ENCODE measurements around the gene EGFL6. TPM values are rescaled to one million over a fixed set of nuclear protein-coding genes. Genes with fewer than 3 reads are reported as not detected.

Gene EGFL6, protein sequence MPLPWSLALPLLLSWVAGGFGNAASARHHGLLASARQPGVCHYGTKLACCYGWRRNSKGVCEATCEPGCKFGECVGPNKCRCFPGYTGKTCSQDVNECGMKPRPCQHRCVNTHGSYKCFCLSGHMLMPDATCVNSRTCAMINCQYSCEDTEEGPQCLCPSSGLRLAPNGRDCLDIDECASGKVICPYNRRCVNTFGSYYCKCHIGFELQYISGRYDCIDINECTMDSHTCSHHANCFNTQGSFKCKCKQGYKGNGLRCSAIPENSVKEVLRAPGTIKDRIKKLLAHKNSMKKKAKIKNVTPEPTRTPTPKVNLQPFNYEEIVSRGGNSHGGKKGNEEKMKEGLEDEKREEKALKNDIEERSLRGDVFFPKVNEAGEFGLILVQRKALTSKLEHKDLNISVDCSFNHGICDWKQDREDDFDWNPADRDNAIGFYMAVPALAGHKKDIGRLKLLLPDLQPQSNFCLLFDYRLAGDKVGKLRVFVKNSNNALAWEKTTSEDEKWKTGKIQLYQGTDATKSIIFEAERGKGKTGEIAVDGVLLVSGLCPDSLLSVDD
- total RNA-seq (not detected), polyA plus RNA-seq (not detected), total RNA-seq (0 to 0.13 (median 0) reads per million in 6 experiments)

DNA sequence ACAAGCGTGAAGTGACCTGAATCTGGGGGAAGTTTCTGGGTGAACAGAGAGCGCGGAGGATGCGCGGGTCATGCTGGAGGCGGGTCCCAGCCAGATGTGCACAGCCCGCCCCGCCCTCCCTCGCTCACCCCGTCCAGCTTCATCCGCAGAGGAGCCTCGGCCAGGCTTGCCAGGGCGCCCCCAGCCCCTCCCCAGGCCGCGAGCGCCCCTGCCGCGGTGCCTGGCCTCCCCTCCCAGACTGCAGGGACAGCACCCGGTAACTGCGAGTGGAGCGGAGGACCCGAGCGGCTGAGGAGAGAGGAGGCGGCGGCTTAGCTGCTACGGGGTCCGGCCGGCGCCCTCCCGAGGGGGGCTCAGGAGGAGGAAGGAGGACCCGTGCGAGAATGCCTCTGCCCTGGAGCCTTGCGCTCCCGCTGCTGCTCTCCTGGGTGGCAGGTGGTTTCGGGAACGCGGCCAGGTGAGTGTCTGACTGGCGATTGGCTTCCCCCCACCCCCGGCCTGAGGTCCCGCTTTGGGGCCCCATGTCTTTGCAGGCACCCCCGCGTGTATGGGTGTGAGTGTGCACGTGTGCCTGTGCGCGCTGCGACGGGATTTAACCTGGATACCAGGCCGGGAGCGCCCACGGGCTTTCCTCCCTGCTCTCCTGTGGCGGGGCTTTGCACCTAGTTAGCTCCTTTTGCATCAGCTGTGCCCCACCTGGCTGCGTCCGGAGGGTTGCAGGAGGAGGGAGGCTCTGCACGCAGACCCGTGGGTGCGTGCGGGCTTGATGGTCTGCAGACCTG is at the start of gene EGFL6:
Gene EGFL6, plus strand, starts transcription at position 123 of the 782 bp plus-strand sequence. Its CDS starts 261 bp downstream, at position 384.
- H3K27me3 Mint-ChIP-seq, result peaks cover 10 to 18% (median 16%) of the 10 kb centered on the region in 5 donors
- peak within 1 kb of the TSS in 9 of 10 donors; percentile 6 to 65 (median 59) for H3K4me3 Mint-ChIP-seq
- no peak for ATAC-seq
- H3K4me1 Mint-ChIP-seq, result peaks cover 0 to 8% (median 6%) of the 10 kb centered on the region in 4 donors
- no peaks in the 10 kb centered on the region for H3K36me3 Mint-ChIP-seq
- peak in 1 of 10 donors; percentile 13 for DNase-seq
- H3K27ac Mint-ChIP-seq, result no peak within 1 kb of the TSS
- H3K9me3 Mint-ChIP-seq, result peaks cover 0 to 15% (median 0%) of the 10 kb centered on the region in 9 donors
- POLR2A ChIA-PET, result no interaction called here

DNA sequence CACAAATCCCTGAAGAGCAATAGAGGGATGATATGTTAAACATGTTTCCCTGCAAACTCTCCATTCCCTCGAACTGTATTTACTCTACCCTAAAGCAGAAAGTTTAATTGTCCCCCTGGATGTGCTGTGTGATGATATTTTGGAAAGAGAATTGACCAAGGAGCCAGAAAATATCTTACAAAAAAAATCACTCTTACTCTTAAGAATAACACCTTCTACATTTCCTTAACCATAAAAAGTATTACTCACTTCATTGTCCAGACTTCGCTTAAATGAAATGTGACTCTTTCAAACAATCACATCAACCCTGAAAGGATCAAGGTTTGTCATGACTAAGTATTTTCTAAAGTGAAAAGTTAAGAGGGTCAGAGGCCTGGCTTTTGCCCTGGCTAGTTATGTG is 49.0 kb upstream of the EGFL6 start:
- Mint-ChIP-seq H3K27me3 (no peaks in the 10 kb centered on the region), H3K27ac (no peak overlapping the region), H3K4me1 (no peaks in the 10 kb centered on the region), H3K36me3 (peaks cover 0 to 2% (median 0%) of the 10 kb centered on the region in 3 donors), H3K4me3 (no peak overlapping the region), H3K9me3 (peaks cover 0 to 5% (median 0%) of the 10 kb centered on the region in 9 donors)
- POLR2A ChIA-PET, result no interaction called here
- DNase-seq (no peak), ATAC-seq (no peak)

DNA sequence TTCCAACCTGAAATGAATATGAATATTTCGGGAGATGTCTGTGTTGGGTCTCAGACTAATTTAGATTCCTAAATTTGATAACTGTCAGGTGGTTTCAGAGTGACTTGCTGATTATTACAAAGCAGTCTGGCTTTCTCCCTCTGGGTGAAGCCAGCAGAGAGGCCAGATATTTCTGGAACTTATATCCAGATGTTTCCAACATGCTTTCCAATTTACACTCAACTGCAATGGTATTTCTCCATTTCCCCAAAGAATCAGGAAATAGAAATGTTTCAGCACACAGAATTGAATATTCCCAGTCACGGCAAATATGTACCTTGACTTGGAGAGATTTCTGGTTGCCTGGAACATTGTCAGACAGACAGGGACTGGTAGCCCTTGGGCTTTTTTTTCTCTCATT is 48.5 kb upstream of the EGFL6 start:
- H3K27me3 Mint-ChIP-seq, result no peaks in the 10 kb centered on the region
- H3K4me3 Mint-ChIP-seq, result no peak overlapping the region
- H3K4me1 Mint-ChIP-seq, result no peaks in the 10 kb centered on the region
- H3K27ac Mint-ChIP-seq, result no peak overlapping the region
- POLR2A ChIA-PET, result no interaction called here
- peaks cover 0 to 5% (median 0%) of the 10 kb centered on the region in 9 donors for H3K9me3 Mint-ChIP-seq
- peaks cover 0 to 2% (median 0%) of the 10 kb centered on the region in 3 donors for H3K36me3 Mint-ChIP-seq
- ATAC-seq (no peak), DNase-seq (no peak)

DNA sequence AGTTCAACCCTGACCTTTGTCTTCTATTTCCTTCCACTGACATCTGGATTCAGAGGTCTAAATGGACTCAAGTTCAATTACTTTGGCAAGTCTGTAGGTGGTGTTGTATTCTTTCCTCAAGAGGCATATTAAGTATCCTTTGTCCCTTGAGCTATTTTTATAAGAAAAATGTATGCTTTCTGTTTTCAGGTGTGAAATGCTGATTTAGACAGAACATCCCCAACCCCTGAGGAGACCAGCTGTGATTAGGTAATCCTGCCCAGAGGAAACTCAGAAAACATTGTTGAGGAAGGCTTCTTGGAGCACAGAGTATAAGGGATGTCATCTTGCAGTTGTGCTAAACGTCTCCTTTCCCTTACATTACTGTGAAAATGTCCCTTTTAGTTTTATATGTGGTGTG is 46.6 kb upstream of the EGFL6 start:
- DNase-seq (no peak), ATAC-seq (no peak)
- Mint-ChIP-seq H3K27ac (no peak overlapping the region), H3K4me1 (no peaks in the 10 kb centered on the region), H3K36me3 (peaks cover 0 to 2% (median 0%) of the 10 kb centered on the region in 3 donors), H3K27me3 (no peaks in the 10 kb centered on the region), H3K9me3 (peaks cover 0 to 6% (median 0%) of the 10 kb centered on the region in 9 donors), H3K4me3 (no peak overlapping the region)
- POLR2A ChIA-PET, result no interaction called here

DNA sequence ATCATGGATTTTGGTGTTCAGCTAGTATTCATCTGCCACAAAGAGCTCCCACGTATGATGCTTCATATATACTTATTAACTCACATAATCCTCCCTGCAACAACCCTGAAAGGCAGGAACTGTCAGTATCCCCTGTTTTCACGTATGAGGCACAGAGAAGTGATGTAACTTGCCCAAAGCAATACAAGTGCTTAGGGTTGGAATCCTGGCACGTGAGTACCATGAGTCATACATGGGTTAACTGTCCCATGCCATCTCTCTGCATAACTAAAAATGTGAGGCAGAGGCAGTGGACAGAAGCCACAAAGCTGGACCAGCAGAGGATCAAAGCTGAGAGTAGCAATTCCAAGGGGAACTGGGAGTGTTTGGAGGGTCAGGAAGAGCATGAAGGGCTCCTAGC is 35.7 kb upstream of the EGFL6 start:
- DNase-seq (no peak), ATAC-seq (no peak)
- no peak overlapping the region for H3K27ac Mint-ChIP-seq
- no peaks in the 10 kb centered on the region for H3K36me3 Mint-ChIP-seq
- H3K27me3 Mint-ChIP-seq, result peaks cover 0 to 6% (median 0%) of the 10 kb centered on the region in 5 donors
- H3K4me1 Mint-ChIP-seq, result no peaks in the 10 kb centered on the region
- H3K9me3 Mint-ChIP-seq, result no peaks in the 10 kb centered on the region
- H3K4me3 Mint-ChIP-seq, result no peak overlapping the region
- POLR2A ChIA-PET, result no interaction called here

DNA sequence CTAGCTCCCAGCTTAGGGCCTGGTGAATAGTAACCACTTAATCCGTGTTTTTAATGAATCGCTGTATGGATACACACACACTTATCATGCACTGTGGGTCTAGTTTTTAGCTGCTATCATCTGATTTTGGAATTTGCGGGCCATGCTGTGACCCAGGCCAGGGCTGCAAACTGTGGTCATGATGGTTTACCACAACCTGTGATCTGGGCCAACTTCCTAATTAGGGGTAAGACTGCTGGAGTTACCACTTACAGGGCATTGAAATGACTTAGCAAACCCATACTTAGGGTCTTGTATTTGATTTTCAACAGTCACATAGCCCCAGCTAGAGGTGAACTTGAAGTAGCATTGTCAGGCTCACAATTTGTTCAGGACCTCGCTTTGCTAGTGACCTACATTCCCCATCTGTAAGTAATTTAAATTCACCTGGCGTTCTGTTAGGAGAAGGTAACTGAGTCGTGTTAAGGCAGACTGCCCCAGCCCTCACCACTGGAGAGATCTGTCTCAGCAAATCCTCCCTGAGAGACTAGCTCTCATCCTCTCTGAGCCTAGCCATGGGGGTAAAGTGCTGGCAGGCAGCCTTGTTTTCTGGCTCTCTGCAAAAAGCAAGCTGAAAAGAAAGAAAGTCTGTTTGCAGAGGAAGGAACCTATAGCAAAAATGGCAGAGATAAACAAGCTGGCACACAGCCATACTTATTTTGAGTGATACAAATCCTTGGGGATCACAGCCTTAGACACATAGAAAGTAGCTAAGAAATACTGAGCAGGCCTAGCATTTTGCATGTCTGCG is 33.8 kb upstream of the EGFL6 start:
- POLR2A ChIA-PET, result no interaction called here
- Mint-ChIP-seq H3K27ac (no peak overlapping the region), H3K36me3 (no peaks in the 10 kb centered on the region), H3K9me3 (no peaks in the 10 kb centered on the region), H3K4me3 (no peak overlapping the region), H3K4me1 (no peaks in the 10 kb centered on the region), H3K27me3 (peaks cover 0 to 4% (median 0%) of the 10 kb centered on the region in 5 donors)
- ATAC-seq, result no peak
- DNase-seq, result no peak

DNA sequence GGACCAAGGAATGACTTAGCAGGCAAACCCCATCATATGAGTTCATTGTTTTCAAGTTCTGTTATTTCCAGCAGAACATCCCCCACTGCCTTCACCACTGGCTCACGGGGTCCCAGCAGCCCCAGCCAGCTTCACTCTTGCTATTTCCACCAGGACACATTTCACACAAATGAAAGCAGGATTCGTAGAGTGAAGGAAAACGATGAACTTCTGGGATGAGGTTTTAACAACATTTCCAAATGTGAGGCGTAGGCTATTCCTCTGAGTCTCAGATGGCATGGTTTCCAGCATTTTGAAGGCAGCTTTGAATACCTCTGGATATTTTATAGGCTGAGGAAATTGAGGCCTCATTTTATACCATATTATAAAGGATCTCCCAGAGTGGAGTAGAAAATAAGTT is 32.9 kb upstream of the EGFL6 start:
- Mint-ChIP-seq H3K27me3 (peaks cover 0 to 4% (median 0%) of the 10 kb centered on the region in 5 donors), H3K36me3 (no peaks in the 10 kb centered on the region), H3K4me1 (no peaks in the 10 kb centered on the region), H3K4me3 (no peak overlapping the region), H3K27ac (no peak overlapping the region), H3K9me3 (no peaks in the 10 kb centered on the region)
- no peak for DNase-seq
- POLR2A ChIA-PET, result no interaction called here
- no peak for ATAC-seq

DNA sequence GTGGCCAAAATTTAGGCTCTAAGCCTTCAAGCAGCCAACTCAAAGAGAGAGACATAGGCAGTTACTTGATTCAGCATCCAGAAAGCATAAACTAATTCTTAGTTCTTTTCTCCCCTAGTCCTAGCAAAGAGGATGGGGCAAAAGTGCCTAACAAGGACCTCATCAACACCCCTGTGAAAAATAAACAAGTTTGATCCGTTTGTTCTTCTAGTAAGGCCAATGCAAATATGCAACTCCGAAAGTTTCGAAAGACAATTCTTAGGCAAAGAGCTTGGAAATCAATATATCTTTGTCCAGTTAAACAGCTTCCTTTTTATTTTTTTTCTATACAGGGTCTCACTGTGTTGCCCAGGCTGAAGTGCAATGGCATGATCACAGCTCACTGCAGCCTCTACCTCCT is 31.0 kb upstream of the EGFL6 start:
- Mint-ChIP-seq H3K9me3 (peaks cover 0 to 7% (median 0%) of the 10 kb centered on the region in 9 donors), H3K4me3 (no peak overlapping the region), H3K4me1 (no peaks in the 10 kb centered on the region), H3K36me3 (no peaks in the 10 kb centered on the region), H3K27me3 (peaks cover 0 to 2% (median 0%) of the 10 kb centered on the region in 5 donors), H3K27ac (no peak overlapping the region)
- no peak for DNase-seq
- POLR2A ChIA-PET, result no interaction called here
- ATAC-seq, result no peak

DNA sequence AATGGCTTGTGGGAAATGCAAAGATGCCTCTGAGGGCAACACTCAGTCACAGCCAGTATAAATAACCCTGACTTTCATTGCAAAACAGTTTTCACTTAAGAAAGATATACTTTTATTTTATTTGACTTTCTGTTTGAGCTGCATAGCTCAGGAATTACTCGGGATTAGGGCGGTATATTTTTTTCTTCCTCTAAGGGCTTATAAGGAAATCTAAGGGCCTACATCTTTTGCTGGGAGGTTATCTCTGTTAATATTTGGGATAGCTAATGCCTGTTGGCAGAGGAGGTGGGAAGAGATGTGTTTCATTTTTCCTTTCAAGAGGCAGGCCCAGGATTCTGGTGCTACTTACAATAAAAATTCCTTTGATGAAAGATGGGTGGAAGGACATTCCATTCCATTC is 28.8 kb upstream of the EGFL6 start:
- no peak for ATAC-seq
- peaks cover 0 to 7% (median 0%) of the 10 kb centered on the region in 9 donors for H3K9me3 Mint-ChIP-seq
- POLR2A ChIA-PET, result no interaction called here
- no peaks in the 10 kb centered on the region for H3K36me3 Mint-ChIP-seq
- no peak overlapping the region for H3K4me3 Mint-ChIP-seq
- no peak for DNase-seq
- no peak overlapping the region for H3K27ac Mint-ChIP-seq
- no peaks in the 10 kb centered on the region for H3K4me1 Mint-ChIP-seq
- H3K27me3 Mint-ChIP-seq, result peaks cover 0 to 2% (median 0%) of the 10 kb centered on the region in 5 donors

DNA sequence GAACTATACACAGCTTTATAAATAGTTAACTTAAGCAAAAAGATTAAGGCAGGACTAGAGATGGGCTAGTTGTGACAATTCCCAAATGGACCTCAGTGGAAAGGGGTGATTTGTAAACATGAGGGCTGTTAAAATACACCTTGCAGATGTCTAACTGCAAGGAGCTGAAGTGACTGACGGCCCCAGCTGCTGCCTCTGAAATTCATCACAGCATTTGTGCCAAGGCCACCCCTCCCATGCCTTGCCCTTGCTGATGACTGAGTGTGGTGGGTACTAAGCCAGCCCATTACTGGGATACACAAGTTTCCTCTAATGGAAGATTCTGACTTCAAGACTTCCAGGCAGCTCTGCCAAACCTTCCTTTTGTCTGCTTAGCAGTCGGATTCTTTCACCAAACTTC is 23.7 kb upstream of the EGFL6 start:
- peaks cover 0 to 7% (median 0%) of the 10 kb centered on the region in 9 donors for H3K9me3 Mint-ChIP-seq
- peaks cover 0 to 5% (median 0%) of the 10 kb centered on the region in 4 donors for H3K4me1 Mint-ChIP-seq
- H3K36me3 Mint-ChIP-seq, result no peaks in the 10 kb centered on the region
- peaks cover 4 to 13% (median 8%) of the 10 kb centered on the region in 5 donors for H3K27me3 Mint-ChIP-seq
- H3K27ac Mint-ChIP-seq, result no peak overlapping the region
- ATAC-seq (no peak), DNase-seq (no peak)
- no peak overlapping the region for H3K4me3 Mint-ChIP-seq
- POLR2A ChIA-PET, result no interaction called here

DNA sequence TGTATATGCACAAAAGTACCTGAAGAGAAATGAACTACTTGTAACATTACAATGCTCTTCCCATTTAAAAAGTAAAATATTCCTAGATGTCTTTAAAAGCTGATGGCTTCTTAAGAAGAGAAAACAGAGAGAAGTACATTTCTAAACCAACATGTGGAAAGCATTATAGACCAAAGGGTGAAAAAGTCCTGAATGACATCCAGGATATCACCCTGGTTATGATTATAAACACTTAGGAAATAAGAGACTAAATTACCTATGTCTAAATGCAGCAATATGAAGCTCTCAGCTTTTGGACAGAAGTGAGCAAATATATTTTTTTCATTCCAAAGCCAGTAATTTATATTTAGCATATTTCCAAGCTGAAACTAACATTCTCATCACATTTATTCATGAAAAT is 21.7 kb upstream of the EGFL6 start:
- POLR2A ChIA-PET, result no interaction called here
- Mint-ChIP-seq H3K4me1 (peaks cover 0 to 5% (median 0%) of the 10 kb centered on the region in 4 donors), H3K36me3 (no peaks in the 10 kb centered on the region), H3K4me3 (no peak overlapping the region), H3K9me3 (no peaks in the 10 kb centered on the region), H3K27ac (no peak overlapping the region), H3K27me3 (peaks cover 5 to 17% (median 8%) of the 10 kb centered on the region in 5 donors)
- ATAC-seq (no peak), DNase-seq (no peak)

DNA sequence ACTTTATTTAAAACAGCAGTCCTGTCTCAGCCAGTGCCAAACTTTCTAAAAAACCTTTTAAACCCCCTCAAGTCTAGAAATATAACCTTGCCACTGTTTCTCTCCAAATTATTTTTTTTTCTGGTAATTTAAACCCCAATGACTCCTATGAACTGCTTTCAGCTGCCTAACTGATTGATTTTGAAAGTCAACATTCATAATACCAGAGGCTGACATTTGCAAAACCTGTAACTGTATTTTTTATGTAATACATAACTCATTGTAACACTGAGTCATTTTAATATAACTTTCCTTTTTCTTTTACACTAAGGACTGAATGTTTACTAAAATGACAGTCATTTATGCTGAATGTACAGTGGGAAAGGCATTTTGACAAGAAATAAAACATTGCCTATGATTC is 19.1 kb upstream of the EGFL6 start:
- Mint-ChIP-seq H3K27me3 (peaks cover 8 to 22% (median 12%) of the 10 kb centered on the region in 5 donors), H3K27ac (no peak overlapping the region), H3K4me1 (peaks cover 0 to 5% (median 0%) of the 10 kb centered on the region in 4 donors), H3K4me3 (no peak overlapping the region), H3K36me3 (no peaks in the 10 kb centered on the region), H3K9me3 (no peaks in the 10 kb centered on the region)
- DNase-seq (no peak), ATAC-seq (no peak)
- POLR2A ChIA-PET, result no interaction called here
